Stimulated activated naive CD8-positive, alpha-beta T cell treated with anti-CD3 and anti-CD28 coated beads, Interleukin-15, Interleukin-2, amounts not matched to agents 100 U/mL and 50 U/mL, for 24 hours (primary cell): Measurements from ENCODE around the gene EIF4B.

Experiments used
- ATAC-seq: fragments of 150-1000 bp; cut with Tn5 transposase; one replicate; pipeline ENCODE4 v1.10.0; 2021
- DNase-seq: peaks from one replicate; pipeline ENCODE4 v3.0.0; 2021

The EIF4B gene

DNA sequence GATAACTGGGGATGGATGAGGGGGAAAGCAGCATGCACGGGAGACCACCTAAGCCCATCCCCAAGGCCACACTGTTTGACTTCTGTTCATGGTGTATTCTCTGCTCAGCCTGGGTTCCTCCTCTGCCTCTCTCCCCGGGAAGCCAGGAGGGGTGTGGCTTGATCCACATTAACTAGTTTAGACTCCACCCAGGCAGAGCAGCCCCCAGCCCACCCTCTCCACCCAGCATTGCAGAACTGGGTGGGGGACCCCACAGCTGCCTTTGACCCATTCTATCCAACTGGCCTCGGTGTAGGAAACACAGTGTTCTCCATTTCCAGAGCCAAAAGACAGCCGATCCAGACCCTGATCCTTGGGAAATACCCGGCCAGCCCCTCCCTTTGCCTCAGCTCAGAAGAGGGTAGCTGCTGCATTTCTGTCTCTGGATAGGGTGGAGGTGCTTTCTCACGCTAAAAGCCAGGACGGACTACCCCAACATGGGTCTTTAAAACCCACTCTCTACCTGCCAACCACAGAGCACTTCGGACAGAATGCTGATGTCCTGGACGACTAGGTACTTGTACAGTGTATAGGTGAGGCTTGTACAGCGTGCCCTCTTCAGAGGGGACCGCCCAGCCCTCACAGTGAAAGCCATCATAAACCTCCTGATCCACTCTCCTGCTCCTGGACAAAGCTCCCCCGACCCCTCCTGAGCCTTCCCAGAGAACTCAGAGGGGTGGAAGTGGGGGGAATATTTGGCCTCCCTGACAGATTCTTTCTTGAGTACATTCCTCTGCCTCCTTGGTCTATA, 63.6 kb downstream of the EIF4B start:
- ATAC-seq (no peak), DNase-seq (no peak)

DNA sequence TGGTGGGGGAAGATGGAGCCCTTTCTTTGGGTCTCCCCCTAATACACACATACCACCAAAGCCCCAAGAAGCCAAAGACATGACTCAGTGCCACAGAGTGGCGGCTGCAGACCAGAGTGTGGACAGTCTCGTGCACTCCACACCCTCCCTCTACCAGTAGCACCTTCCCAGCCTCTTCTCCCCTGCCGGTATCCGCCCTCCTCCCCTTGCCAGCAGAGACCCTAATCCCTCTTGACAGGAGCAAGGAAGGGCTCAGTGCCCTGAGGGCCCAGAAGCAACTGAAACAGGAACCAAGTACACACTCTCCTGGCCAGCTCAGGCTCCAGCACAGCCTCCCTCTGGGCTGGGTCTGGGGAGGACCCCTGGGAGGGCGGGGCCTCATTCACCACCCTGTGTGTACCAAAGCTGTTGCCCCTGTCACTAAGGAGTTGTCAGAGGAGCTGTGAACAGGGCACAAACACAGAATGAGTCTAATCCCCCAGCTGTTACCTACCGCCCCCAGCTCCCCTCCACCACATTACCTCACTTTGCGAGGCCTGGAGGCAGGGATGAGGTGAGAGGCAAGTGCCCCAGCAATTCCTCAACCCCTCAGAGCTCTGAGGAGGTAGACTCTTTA, 64.7 kb downstream of the EIF4B start:
- no peak for DNase-seq
- no peak for ATAC-seq

DNA sequence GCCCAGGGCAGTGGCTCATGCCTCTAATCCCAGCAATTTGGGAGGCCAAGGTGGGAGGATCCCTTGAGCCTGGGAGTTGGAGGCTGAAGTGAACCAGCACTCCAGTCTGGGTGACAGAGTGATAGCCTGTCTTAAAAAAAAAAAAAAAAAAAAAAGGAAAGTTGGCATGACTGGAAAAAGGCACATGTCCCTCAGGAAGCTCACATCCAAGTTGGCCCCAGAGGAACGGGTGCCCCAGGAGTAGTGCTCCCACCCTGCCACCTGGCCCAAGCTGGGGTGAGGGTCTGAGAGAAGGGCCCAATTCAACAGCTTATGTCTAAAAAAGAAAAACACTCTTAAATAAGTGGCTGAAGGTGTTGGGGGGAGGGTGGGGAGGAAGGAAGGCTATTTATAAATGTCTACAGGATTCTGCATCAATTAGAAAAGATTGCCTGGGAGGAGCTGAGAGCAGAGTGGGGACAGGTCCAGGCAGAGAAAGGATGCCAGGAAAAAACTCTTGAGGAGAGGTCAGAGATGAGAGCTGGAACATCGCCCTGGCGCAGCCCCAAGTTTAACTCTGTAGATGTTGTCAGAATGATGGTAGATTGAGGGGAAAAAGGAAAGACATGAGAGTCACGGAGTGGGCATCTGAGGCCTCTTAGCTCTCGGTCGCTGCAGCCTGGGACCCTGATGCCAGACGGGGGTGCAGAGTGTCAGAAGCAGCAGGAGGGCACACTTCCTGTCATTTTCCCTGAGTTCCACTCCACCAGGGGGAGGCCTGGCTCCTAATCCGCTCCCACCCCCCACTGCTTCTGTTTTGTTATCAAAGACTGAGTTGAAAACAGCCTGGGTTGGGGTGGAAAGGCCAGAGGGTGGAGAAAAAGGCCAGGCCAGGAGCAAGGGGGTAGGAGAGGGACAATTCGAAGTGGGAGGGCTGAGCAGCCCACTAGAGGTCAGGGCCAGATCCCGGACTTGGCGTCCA, 65.6 kb downstream of the EIF4B start:
- DNase-seq (no peak), ATAC-seq (no peak)

DNA sequence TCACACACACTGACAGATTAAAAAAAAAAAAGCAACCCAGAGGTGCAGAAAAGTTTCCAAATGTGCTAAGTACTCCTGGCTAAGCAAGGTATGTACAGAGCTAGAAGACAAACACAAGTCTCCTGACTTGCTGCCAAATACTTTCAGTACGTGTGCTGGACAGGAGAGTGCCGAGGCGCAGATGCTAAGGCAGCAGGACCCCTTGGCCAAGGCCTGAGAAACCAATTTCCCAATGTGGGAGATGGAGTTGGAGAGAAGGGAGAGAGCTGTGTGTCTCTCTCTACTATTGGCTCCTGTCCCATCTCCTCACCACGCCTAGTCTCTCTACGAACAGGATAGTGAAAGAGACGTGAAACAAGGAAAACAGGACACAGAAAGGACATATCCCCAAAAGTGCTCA, 67.6 kb downstream of the EIF4B start:
- no peak for DNase-seq
- ATAC-seq = no peak

DNA sequence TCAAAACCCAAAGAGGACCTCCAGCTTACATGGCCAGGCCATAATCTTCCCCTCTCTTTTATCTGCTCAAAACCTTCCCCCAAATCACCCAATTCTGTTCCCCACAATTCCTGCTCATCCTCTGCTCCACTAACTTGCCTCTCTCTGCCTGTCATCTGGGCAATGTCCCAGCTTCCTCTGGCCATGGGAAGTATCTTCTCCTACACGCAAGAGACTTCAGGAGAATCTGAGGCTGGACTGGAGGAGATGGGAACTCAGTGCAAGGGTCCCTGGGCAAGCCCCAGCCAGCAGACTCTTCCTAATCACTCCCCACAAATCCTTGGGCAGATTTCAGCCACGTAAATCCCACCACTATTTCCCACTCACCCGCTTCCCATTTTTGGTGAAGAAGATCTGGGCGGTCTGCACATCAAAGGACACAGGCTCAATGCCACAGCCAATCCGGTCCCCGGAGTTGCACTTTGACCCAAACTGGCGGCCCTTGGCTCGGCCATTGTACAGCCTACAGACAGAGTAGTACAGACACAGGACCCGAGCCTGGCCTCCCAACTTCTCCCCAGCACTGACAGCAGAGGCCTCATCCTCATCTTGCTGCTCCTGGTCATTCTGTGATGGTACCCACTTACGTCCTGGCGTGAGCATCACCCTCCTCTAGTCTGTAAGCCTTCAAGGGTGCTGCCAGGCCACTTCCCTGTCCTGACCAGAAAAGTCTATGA, 68.2 kb downstream of the EIF4B start:
- ATAC-seq (no peak), DNase-seq (no peak)

DNA sequence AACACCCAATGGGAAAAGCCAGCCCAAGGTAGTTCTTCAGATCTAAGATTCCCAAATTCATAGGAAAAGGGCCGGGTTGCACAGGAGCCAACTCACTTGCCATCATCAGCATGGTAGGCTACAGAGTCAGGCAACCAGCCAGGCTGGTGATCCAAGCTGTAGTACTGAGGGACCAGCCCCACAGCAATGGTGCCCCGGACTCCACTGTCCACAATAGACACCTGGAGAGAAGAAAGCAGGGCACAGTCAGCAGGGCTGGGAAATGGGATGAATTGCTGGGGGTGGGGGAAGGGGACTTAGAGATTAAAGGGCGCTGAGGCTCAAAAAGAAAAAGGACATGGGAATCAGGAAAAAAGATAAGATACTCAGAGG, 68.7 kb downstream of the EIF4B start:
- no peak for ATAC-seq
- DNase-seq = no peak

DNA sequence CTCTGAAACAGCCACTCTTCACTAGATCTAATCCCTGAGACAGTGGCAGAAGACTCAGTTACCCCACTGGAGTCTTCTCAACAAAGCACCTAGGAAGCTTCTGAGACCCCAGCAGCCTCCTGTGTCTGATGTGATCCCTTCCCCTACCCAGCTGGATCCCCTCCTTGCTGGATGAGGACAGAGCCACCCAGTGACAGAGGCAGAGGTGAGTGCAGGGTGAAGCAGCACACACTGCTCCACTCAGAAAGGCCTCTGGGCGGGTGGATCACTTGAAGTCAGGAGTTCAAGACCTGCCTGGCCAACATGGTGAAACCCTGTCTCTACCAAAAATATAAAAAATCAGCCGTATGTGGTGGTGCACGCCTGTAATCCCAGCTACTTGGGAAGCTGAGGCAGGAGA, 70.2 kb downstream of the EIF4B start:
- DNase-seq = no peak
- ATAC-seq = no peak

DNA sequence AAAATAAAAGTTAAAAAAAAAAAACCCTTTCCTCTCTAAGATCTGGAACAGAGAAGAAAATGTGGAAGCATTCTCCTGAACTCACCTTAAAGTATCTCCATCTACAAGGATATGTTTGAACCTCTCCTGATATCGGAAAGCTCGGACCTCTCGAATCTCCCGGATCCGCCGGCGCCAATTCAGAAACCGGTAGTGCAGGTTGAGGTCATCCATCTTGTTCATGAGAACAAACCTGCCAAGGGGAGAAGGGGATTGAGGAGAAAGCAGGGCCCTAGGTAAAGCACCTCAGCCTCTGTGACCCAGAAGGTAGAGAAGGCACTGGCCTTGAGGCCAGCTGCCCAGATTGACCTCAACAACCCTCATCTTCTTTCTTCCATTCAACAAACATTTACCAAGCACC, 70.8 kb downstream of the EIF4B start:
- DNase-seq = no peak
- no peak for ATAC-seq

DNA sequence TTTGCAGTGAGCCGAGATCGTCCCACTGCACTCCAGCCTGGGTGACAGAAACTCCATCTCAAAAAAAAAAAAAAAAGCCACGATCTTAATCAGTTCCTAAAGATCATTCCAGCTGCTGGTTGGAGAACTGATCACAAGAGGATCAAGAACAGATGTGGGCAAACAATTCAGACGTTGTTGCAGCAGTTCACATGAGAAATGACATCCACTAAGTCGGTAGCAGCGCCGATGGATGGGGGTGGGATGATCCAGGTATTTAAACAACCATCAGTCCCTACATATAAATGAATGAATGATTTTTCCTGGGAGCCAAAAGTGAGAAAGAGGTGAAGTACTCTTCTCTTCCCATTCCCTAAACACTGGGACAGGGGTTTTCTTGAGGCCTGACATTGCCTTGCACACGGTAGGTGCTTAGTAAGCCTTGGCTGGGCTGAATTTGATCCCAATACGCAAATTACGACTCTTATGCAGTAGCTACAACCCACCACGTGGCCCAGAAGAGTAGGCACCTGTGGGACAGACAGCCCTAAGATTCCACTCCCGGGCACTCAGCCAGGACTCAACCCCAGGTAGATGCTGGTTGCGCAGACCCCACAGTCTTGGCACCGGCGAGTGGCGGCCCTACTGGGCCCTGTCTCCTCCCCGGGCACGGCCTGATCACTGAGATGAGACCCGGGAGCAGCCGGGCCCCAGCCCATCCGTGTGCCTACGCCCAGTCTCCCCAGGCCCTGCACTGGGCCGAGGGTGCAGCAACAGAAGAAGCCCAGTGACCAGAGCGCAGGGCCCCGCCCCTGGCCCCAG, 72.4 kb downstream of the EIF4B start:
- ATAC-seq (peak; percentile 34), DNase-seq (peak; percentile 54)

DNA sequence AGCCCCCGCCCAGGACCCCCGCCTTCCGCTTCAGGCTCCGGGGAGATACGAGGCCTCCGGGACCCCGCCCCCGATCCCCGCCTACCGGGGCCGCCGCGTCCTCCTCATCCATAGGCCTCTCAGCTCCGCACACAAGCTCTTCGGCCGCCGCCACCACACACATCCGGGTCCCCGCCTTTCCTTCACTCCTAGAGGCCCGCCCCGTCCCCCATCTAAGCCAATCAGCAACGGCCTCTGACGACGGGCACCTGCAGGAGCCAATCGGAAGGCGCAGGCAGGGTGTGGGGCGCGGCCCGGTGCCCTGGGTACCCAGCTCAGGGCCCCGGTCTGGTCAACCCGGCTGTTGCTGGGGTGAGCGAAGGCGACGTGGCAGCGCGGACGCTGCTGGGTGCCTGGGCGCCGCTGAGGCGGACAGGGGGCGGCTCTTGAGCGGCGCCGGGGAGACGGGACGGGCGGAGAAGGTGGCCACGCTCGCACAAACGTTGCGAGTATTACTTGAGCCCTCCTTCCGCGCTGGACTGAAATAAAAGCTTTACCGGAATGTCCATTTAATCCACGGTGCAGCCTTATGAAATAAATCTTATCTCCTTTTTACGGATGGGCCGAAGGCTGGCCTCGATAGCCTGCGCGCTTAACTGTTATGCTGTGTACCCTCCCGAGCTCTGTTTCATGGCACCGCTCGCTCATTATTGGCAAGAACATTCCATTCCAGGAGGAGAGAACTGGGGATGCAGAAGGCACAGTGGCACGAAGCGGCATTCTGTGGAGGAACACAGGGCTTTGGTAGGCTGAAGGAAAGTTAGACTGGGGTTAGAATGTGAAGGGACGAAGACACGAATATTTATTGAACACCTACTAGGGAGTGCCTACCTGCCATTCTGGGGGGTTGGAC, 73.2 kb downstream of the EIF4B start, which contains the start of gene SPRYD3:
Gene SPRYD3, minus strand, starts transcription at position 165 of the 892 bp plus-strand sequence. Its CDS starts 57 bp downstream, at position 108.
- ATAC-seq = peak; percentile 99

DNA sequence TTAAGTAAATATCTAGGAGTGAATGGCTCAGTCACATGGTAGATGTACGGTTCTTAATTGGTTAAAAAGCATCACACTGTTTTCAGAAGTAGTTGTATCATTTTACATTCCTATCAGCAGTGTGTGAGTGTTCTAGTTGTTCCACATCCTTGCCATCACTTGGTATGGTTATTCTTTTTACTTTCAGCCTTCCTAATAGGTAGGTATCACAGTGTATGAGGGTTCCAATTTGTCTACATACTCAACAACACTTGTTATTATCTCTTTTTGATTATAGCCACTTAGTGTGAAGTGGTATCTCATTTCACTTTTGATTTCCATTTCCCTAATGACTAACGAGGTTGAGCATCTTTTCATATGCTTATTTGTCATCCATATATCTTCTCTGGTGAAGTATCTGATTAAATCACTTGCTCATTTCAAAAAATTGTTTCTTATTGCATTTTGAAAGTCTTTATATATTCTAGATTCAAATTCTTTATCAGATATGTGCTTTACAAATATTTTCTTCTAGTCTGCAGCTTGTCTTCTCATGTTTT, 76.5 kb downstream of the EIF4B start:
- ATAC-seq (no peak), DNase-seq (no peak)

More for the DNA sequence above, 73.2 kb downstream of the EIF4B start, which contains the start of gene SPRYD3:
- peak; percentile 96 for DNase-seq

DNA sequence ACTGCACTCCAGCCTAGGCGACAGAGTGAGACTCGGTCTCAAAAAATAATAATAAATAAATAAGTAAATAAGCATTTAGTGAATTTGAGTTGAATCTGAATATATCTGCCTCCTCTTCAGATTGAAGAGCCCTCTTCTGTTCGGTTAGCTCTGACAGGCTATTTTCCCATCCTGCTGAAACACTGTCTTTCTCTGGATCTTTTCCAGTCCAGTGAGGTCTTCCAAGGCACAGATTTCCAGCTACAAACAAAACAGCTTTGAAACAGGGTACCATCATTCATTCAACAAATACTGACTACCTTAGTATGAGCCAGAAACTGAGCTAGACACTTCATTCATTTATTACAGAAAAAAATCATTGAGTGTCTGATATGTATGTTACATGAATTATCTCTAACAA, 80.1 kb downstream of the EIF4B start:
- ATAC-seq = no peak
- DNase-seq = no peak

DNA sequence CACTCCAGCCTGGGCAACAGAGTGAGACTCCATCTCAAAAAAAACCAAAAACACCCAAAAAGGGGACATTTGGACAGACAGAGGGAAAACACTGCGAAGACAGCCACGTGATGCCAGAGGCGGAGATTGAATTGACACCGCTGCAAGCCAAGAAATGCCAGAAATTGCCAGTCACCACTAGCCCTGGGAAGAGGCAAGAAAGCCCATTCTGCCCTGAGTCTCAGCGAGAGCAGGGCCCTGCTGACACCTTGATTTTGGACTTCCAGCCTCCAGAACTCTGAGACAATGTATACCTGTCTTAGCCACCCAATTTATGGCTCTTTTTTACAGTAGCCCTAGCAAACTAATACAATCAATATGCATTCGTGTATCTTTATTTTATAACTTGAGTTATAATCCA, 83.8 kb downstream of the EIF4B start:
- DNase-seq = no peak
- no peak for ATAC-seq

DNA sequence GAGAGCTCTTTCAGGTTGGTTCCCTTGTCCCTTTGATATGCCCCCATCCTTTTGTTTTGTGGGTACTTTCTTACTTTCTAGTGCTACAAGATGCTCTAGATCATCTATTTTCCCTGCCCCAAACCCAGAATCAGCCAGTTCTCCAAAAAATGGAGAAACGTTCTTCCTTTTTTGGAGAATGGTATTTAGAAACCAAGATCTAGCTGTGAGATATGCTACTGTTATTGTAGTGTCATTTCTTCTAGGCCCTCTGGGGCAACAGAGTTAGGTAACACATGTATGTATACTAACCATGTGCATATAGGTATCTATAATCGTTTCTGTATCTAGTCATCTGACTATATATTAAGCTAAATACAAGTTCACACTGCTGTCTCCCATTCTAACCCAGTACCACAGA, 84.3 kb downstream of the EIF4B start:
- DNase-seq = no peak
- no peak for ATAC-seq

DNA sequence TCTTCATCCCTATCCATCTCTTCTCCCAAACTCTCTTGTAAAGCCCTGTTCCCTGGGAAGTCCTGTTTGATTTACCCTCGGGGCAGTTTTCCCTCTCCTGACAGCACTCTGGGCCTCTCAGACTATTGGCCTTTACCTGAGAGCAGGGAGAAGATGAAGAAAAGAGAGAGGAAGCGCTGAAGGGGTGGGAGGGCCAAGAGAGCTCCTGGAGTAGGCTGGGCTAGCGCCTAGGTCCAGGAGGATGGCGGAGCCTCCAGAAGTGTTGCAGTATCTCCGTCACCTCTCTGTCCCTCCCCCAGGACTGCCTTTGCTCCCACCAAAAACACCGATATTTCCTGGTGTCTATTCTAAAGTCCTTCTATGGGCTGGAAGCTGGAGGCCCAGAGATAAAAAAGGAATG, 85.5 kb downstream of the EIF4B start:
- DNase-seq (no peak), ATAC-seq (no peak)
